GM21619 (cell line): Measurements from ENCODE around the gene ADAMTS18.

ENCODE experiments used
- ATAC-seq: cut with Tn5 transposase; IDR thresholded peaks from one replicate; pipeline ENCODE4 v1.9.1; 2021; ENCODE audit not compliant: unreplicated experiment

The ADAMTS18 gene

DNA sequence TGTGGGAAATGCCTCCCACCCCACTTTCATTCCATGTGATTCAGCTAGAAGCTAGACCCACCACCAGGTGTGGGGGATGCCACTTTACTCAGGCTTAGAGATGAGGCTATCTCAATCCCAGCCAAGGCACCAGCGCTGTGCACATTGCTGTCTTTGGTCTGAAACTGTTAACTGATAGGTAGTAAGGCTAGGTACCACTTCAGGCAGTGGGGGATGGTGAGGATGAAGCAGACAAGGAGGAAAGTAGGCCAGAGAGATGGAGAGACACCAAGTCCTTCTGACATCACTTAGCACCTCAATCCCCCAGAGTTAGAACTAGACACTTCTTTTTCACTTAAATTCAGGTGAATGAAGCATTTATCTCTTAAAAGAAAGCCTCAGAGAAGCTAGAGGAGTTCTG lies 35.8 kb downstream of the ADAMTS18 start:
- ATAC-seq, result no peak

DNA sequence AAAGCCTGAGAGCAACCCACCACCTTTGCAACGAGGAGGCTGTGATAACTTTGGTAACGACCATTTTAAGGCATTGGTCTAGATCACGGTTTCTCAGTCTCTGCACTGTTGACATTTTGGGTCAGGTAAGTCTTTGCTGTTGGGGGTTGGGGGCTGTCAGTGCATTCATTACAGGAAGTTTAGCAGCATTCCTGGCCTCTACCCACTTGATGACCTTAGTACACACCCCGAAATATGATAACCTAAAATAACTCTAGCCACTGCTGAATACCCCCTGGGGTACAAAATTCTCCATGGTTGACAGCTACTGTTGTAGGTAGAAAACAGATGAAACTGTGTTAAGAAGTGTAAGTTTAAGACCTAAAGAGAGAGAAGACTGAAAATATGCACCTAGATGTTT lies 36.3 kb downstream of the ADAMTS18 start:
- ATAC-seq, result no peak

DNA sequence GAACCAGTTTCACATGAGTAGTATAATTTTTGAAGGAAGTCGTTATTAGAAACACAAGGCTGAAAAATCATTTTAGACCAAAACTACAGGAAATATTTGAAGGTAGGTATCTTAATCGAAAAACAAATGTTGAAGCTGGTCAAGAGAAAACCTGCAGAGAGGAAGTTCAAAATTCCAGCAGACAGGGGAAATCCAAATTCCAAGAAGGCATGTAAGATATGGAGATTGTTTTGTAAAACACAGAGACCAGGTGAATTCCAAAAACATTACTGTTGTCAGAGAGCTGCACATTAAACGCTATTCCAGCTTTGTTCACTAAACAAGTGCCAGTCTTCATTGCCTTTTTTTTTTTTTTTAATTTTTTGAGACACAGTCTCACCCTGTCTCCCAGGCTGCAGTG lies 38.4 kb downstream of the ADAMTS18 start:
- ATAC-seq, result no peak

DNA sequence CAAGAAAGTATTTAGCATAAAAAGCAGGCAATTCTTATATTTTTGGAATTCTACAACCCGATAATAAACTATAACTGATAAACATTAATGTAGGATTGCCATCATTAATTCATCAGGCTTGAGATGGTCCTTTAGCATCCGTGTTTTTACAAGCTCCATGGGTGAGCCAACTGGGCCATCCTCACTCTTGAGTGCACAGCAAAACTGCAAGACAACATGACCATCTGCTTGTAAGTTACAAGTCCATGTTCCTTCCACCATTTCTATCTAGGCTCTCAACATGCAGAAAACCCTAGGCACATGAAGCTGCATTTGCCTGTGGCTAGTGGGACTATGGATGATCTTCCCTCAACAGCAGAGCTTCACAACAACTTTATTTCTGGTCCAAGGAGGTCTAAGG lies 40.1 kb downstream of the ADAMTS18 start:
- ATAC-seq, result no peak

DNA sequence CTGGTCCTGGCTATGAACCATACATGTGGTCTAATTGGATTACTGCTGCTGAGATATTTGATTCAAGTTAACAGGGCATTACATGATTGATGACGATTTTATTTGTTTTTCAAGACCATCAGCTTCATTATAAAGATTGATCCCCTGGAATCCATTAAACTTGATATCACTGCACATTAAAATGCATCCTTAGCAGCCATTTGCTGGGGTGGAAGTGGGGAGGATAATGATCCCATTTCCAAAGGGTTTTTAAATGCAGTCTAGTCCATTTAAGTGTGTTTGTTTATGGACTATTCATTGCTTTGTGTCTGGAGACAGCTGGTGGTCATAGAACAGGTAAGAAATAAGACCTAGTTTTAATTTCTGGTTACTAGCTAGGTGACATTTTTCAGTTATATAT lies 40.9 kb downstream of the ADAMTS18 start:
- no peak for ATAC-seq

DNA sequence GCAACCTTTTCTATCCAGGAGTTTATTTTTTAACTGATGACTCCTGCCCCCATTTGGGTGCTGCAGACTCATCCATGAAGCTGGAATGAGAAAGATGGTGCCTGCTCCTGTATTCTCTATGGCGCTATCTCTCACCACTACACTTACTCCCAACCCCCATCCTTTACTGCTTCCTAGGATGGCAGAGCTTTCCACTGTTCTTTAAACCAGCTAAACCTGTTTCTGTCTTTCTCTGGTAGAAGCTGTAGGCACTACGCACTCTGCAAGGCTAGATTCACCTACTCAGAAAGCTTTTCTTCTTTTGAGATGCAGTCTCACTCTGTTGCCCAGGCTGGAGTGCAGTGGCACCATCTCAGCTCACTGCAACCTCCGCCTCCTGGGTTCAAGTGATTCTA lies 47.0 kb downstream of the ADAMTS18 start:
- no peak for ATAC-seq

DNA sequence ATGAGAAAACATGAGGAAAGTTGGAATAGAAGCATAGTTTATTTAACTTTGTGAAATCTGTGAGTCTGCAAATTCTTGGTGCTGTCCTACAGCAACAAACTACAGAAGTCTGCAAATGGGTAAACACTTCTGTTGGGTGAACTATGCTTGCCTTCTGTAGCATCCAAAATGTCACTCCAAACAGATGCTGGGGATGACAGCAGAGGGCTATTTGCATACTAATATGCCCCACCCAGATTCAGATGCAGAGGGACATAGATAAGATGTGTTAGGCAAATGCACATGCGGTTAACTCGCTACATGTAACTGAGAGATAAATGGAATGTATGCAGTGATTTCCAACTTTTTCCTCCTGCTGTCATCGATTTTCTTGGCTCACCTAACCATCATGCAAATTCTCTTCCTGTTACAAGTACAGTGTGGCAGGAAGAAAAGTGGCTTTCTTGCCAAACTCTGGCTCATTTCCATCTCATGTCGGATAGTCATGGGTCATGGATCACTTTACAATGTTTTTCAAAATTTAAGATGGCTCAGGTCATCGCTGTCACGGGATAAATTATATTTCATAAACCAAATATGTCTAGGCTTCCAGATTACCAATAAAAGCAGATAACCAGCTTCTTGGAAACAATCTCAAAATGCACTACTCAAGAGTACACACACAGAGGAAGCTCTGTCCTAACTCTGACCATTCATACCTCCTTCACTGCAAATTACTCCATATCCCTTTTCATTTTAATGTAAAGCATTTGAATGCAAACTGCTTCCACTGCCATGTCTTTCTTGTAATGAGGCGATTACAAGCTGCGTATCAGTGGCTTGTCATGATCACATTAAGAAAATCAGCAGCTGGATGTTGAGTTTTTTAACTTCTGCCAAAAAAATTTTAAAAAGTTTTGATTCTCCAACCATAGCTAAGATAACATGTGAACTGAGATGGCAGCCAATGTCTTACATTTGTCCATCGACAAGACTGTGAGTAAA lies 47.7 kb downstream of the ADAMTS18 start:
- ATAC-seq, result no peak

DNA sequence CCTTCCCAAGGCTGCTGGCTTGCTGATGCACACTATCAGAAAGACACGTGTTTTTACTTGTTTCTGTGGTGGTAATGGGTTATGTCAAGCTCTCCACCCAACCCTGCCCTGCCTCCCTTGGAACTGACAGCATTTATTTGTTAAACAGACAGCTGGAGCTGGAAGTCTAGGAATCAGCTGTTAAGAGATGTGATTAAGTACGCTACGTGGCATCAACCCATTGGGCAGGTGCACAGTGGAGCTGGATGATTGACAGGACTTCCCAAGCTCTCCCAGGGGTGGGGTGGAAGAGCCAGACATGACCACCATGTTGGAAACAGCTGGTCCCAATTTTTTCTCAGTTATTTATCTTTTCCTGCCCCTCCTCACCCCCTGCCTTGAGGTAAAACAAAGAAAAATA lies 49.4 kb downstream of the ADAMTS18 start:
- ATAC-seq, result no peak

DNA sequence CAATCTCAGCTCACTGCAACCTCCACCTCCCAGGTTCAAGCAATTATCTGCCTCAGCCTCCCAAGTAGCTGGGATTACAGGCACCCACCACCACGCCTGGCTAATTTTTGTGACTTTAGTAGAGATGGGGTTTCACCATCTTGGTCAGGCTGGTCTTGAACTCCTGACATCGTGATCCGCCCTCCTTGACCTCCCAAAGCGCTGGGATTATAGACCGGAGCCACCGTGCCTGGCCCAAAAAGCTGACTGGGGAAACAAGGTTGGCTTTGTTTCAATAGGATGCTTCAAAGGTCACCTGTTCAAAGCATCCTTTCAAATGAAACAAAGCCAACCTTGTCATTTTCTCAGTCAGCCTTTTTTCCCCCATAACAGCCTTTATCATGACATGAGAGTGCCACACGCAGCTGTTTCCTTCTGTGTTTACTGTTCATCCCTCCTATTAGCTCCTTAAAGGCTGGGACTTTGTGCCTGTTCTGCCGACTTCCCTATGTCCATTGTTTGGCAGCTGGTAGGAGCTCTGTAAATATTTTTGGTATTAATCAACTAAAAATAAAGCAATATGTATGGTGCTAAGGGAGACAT lies 51.1 kb downstream of the ADAMTS18 start:
- ATAC-seq, result no peak

DNA sequence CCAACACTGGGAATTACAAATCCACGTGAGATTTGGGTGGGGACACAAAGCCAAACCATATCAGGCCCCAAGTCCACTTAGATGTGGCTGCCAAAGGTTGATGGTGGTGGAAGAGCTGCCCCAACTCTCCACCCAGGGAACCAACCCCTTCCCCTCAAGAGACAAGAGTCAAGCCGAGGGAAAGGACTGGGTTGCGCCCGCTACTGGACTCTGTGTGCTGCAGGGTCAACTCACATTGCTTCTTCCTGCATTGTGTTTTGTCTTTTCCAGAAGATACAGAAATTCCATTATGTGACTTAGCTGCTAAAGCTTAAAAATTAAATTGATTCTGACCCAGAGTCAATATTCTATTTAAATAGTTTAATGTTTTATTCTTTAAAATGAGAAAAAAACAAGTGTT lies 58.5 kb downstream of the ADAMTS18 start:
- no peak for ATAC-seq

DNA sequence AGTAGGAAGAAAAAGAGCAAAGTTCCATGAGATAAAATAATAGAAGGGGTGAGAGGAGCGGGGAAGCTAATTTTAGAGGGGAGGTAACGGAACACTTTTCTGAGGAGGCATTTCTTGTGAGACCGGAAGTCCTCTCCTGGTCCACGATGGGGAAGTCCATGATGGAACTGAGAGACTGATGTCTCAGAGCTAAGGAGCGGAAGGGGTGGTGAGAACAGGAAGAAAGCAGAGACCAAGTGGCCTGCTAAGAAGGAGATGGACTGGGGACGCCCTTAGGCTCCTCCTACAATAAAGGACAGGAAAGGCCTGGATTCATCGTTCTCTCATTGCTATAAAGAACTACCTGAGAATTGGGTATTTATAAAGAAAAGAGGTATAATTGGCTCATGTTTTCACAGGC lies 59.4 kb downstream of the ADAMTS18 start:
- no peak for ATAC-seq

DNA sequence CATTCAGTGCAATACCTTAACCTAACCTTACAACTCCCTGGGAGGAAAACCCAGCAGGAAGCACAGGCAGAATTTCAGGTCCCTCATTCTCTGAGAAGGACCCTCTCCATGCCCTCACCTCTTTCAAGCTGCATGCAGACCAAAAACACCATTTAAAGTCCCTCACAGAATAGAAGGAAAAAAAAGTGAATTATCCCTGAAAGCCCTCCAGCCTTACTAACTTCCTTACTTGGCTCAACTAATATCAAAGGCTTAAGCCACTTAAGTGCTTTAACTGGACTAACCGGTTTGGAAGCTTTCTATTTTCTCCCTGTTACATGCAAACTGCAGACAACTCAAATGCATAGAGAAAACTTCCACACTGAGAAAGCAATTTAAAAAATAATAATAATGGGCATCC lies 60.5 kb downstream of the ADAMTS18 start:
- ATAC-seq, result no peak

DNA sequence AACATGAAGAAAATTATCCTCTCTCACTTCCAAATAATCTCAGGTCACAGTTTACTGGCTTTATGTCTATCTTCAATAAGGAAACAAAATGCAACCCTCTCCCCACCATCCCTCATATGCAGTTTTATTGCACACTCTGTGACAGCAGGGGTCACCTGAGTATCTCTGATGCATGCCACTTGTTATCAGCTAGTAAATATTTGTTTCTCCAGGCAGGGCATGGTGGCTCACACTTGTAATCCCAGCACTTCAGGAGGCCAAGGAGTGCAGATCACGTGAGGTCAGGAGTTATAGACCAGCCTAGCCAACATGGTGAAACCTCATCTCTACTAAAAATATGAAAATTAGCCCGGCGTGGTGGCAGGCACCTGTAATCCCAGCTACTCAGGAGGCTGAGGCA lies 61.1 kb downstream of the ADAMTS18 start:
- ATAC-seq, result no peak

DNA sequence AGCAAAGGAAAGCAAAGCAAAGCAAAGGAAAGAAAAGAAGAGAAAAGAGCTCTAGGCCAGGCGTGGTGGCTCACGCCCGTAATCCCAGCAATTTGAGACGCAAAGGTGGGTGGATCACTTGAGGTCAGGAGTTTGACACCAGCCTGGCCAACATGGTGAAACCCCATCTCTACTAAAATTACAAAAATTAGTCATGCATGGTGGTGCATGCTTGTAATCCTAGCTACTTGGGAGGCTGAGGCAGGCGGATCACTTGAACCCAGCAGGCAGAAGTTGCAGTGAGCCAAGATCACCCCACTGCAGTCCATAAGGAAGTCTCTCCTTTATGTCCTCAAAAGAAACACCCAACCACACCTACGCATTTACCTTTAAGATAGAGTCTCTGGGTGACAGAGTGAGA lies 70.1 kb downstream of the ADAMTS18 start:
- no peak for ATAC-seq

DNA sequence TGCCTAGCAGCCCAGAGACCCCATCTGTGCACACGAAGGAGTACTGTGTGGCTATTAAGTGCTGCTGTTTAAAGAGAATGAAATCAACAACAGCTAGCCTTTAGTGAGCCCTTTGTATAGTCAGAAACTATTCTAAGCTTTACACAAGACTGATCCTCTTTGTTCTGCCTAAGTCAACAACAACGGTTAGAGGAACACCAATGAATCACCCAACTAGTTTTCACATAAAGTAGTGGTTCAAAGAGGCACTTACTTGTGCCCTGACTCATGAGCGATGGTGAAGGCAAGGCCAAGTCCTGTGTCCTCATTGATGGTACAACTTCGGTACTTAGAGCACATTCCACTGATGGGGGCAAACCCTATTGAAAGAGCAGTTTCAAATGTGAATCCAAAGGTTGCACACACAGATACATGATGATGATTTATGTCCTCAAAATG lies 75.8 kb downstream of the ADAMTS18 start:
- ATAC-seq, result no peak

DNA sequence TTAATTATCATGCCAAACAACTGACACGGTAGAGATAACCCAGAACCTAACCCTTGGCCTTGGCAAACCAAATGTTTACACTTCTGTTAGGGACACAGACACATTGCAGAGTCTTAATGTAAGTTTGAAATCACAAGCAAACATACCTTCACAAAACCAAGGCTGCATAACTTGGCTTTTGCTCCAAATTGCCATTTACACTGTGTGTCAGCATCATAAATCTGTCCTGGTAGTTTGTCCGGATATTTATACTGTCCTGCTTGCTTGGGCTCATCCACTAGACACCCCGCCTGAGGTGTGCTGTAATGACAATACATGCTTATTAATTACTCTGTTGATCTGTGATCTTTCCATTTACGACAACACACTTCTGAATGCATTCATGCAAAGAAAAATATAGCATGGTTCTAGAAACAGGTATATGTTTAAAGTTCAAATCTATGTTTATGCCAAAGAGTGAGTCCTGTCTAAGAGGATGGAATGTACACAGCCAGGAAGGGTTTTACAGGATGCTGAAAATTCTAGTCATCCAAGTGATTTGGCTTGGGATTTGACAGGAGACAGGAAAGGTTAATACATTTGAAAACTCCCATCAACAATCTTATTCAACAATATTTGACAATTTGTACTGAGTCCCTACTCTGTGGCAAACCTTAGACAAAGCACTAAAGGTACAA lies 81.1 kb downstream of the ADAMTS18 start:
- no peak for ATAC-seq

DNA sequence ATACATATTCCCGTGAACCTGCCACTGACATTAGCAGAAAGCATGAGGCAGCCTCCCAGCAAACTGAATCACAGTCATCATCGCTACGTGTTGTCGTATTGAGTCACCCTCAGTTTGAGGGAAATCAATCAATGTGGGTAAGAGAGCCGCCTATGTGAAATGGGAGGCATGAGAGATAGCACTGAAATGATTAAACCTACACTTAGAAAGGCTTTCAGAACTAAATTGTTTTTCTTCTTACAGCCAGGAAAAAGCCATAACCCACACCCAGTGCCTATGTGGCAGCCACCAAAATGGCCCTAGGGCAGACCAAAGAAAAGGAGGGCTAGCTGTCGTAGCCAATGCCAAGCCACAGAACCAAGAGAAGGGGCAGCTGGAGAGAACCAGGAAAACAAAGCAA lies 90.5 kb downstream of the ADAMTS18 start:
- ATAC-seq, result no peak

DNA sequence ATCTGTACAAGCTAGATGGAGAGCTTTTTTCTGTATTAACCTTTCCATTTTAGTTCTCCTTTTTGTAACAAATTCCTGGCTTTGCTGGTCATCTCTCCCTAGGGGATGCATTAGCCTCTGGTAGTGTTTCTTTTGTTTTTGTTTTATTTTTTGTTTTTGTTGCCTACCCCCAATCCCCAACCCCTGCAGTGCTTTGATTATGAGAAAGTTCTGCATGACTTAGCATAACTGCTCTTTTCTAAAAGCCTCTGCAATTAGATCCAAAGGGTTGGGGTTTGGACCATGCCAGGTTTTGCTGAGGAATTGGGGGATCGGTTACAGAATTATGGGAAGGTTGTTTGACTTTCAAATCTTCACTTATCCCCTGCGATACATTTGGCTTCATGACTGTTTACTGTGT lies 98.2 kb downstream of the ADAMTS18 start:
- ATAC-seq, result no peak

DNA sequence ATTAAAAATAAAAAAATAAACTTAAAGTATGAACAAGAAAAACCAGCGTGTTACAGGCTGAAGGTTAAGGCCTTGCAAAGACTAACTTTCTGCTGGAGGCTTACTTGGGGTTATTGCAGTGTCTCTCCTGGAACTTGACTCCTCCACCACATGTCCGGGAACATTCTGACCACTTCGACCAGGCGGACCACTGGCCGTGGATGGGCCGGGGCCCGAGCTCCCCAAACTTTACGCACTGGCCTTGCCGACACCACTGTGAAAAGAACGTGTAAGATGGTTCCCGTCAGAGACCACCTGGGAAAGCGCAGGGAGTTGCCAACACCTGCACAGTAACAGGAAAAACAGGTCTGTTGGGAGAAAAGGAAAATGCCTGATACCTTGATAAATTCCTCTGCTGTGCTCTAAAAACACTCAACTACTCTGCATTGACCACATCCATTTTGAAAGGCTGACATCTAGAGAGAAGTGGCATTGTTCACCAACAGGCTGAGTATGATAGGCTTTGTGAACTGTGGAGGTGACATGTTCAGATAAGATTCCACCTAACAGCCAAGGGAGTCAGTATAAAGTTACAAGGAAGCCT lies 99.1 kb downstream of the ADAMTS18 start:
- no peak for ATAC-seq

DNA sequence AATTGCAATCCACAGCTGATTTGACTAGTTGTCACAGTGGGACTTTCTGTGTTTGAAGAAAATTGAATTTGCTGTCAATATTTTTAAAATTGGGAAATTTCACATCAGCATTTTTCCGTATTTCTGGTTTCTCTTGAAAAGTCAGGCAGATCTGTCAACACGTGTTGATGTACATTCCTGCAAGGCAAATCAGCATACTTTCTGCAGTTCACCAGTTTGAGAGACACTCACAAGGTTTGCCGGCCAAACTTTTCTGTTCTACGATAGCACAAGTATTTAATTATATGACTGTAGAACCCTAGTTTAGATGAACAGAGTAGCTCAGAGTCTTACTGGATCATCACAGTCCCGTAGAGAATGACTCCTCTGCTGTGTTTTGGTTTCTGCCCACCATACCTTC lies 102.0 kb downstream of the ADAMTS18 start:
- no peak for ATAC-seq

DNA sequence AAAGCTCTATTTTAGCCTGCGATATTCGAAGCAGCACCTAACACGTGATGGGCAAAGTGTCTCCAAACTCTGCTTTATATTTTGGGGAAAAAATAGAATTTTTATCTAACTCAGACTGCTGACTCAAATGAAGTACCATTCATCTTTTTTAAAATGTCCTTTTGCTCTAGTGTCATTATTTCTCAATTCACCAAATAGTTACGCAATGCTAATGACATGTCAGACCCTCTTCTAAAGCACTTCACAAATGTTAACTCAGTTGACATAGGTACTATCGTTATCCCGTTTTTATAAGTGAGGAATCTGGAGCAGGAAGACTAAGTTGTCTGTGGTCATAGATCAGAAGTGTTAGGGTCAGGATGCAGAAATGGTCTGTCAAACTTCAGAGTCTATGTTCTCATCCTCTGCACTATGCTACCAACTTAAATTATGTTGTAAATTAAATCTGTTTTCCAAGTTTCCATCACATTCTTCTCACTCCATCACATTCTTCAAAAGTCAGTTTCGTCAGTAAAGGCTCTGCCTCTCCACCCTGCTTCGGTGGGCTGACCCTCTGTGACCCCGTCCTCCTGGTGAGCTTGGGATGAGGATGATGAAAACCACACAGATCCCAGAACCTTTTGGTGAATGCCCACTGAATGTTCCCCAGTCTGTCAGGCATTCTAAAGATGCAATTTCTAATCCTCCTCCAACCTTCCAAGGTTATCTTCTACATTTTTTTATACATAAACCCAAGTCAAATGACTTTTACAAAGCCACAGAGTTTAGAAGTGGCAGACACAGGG lies 102.8 kb downstream of the ADAMTS18 start:
- ATAC-seq, result no peak
